T-helper 2 cell treated with Interferon-gamma antibody and Interleukin-4, amounts not matched to agents 5 μg/mL and 100 μg/mL, for 36 hours (primary cell): ENCODE results near the gene PIGV.

Source experiments
- DNase-seq: peaks from one replicate; pipeline ENCODE4 v3.0.0; 2021; ENCODE audit warnings: low spot score
- H3K27ac Mint-ChIP-seq: one replicate; pipeline ENCODE4 v1.8.0; 2021; ENCODE audit warnings: mild to moderate bottlenecking, mixed read lengths
- H3K27me3 Mint-ChIP-seq: one replicate; pipeline ENCODE4 v1.8.0; 2021; ENCODE audit warnings: low read depth, mixed read lengths
- H3K36me3 Mint-ChIP-seq: one replicate; pipeline ENCODE4 v1.8.0; 2021; ENCODE audit warnings: low read depth, mixed read lengths
- H3K4me1 Mint-ChIP-seq: one replicate; pipeline ENCODE4 v1.8.0; 2021; ENCODE audit warnings: low read depth, mixed read lengths
- H3K4me3 Mint-ChIP-seq: one replicate; pipeline ENCODE4 v1.8.0; 2022; ENCODE audit warnings: mild to moderate bottlenecking, moderate library complexity, mixed read lengths
- H3K9me3 Mint-ChIP-seq: one replicate; pipeline ENCODE4 v1.8.0; 2021; ENCODE audit warnings: mixed read lengths

The PIGV gene

GRCh38 chr1:26754086-26754874 is 33.5 kb upstream of the PIGV start:
- no peaks in the 10 kb centered on the region for H3K27me3 Mint-ChIP-seq
- H3K9me3 Mint-ChIP-seq, result no peaks in the 10 kb centered on the region
- no peak overlapping the region for H3K4me3 Mint-ChIP-seq
- H3K36me3 Mint-ChIP-seq, result peaks cover 46% of the 10 kb centered on the region
- no peak for DNase-seq
- H3K4me1 Mint-ChIP-seq, result peaks cover 23% of the 10 kb centered on the region
- H3K27ac Mint-ChIP-seq, result no peak overlapping the region

GRCh38 chr1:26758358-26758757 is 29.4 kb upstream of the PIGV start:
- H3K27ac Mint-ChIP-seq, result no peak overlapping the region
- H3K36me3 Mint-ChIP-seq, result peaks cover 53% of the 10 kb centered on the region
- no peak for DNase-seq
- H3K9me3 Mint-ChIP-seq, result no peaks in the 10 kb centered on the region
- H3K27me3 Mint-ChIP-seq, result no peaks in the 10 kb centered on the region
- peaks cover 4% of the 10 kb centered on the region for H3K4me1 Mint-ChIP-seq
- no peak overlapping the region for H3K4me3 Mint-ChIP-seq

GRCh38 chr1:26759531-26759930 is 28.2 kb upstream of the PIGV start:
- no peak overlapping the region for H3K27ac Mint-ChIP-seq
- no peak for DNase-seq
- peaks cover 56% of the 10 kb centered on the region for H3K36me3 Mint-ChIP-seq
- H3K9me3 Mint-ChIP-seq, result no peaks in the 10 kb centered on the region
- H3K4me1 Mint-ChIP-seq, result peaks cover 7% of the 10 kb centered on the region
- H3K27me3 Mint-ChIP-seq, result no peaks in the 10 kb centered on the region
- H3K4me3 Mint-ChIP-seq, result no peak overlapping the region

- Mint-ChIP-seq H3K9me3 (no peaks in the 10 kb centered on the region), H3K27ac (no peak overlapping the region), H3K27me3 (no peaks in the 10 kb centered on the region), H3K4me1 (peaks cover 4% of the 10 kb centered on the region), H3K36me3 (peaks cover 56% of the 10 kb centered on the region), H3K4me3 (no peak overlapping the region)
- DNase-seq, result no peak
These were observed 26.5 kb upstream of the PIGV start for GRCh38 chr1:26761217-26761616.

GRCh38 chr1:26767714-26768113 is 20.0 kb upstream of the PIGV start:
- Mint-ChIP-seq H3K27ac (peak overlapping the region; percentile 29), H3K9me3 (no peaks in the 10 kb centered on the region), H3K4me1 (peaks cover 12% of the 10 kb centered on the region), H3K4me3 (no peak overlapping the region), H3K27me3 (no peaks in the 10 kb centered on the region), H3K36me3 (peaks cover 66% of the 10 kb centered on the region)
- peak; percentile 40 for DNase-seq

GRCh38 chr1:26768755-26769154 is 19.0 kb upstream of the PIGV start:
- Mint-ChIP-seq H3K4me3 (no peak overlapping the region), H3K9me3 (no peaks in the 10 kb centered on the region), H3K4me1 (peaks cover 12% of the 10 kb centered on the region), H3K27ac (no peak overlapping the region), H3K27me3 (no peaks in the 10 kb centered on the region), H3K36me3 (peaks cover 70% of the 10 kb centered on the region)
- DNase-seq, result no peak

GRCh38 chr1:26771285-26771642 is 16.5 kb upstream of the PIGV start:
- Mint-ChIP-seq H3K36me3 (peaks cover 79% of the 10 kb centered on the region), H3K9me3 (no peaks in the 10 kb centered on the region), H3K4me3 (no peak overlapping the region), H3K4me1 (peaks cover 9% of the 10 kb centered on the region), H3K27ac (no peak overlapping the region), H3K27me3 (no peaks in the 10 kb centered on the region)
- DNase-seq, result no peak

GRCh38 chr1:26771643-26772321 is 16.0 kb upstream of the PIGV start:
- no peak for DNase-seq
- no peaks in the 10 kb centered on the region for H3K9me3 Mint-ChIP-seq
- H3K27me3 Mint-ChIP-seq, result no peaks in the 10 kb centered on the region
- H3K36me3 Mint-ChIP-seq, result peaks cover 79% of the 10 kb centered on the region
- peak overlapping the region; percentile 13 for H3K27ac Mint-ChIP-seq
- H3K4me3 Mint-ChIP-seq, result no peak overlapping the region
- peaks cover 9% of the 10 kb centered on the region for H3K4me1 Mint-ChIP-seq

- DNase-seq, result no peak
- Mint-ChIP-seq H3K4me3 (no peak overlapping the region), H3K27ac (no peak overlapping the region), H3K27me3 (no peaks in the 10 kb centered on the region), H3K9me3 (no peaks in the 10 kb centered on the region), H3K36me3 (peaks cover 73% of the 10 kb centered on the region), H3K4me1 (peaks cover 9% of the 10 kb centered on the region)
These were observed 15.1 kb upstream of the PIGV start for GRCh38 chr1:26772687-26773086.

- H3K36me3 Mint-ChIP-seq, result peaks cover 75% of the 10 kb centered on the region
- H3K27ac Mint-ChIP-seq, result no peak overlapping the region
- peaks cover 12% of the 10 kb centered on the region for H3K4me1 Mint-ChIP-seq
- no peaks in the 10 kb centered on the region for H3K27me3 Mint-ChIP-seq
- no peaks in the 10 kb centered on the region for H3K9me3 Mint-ChIP-seq
- no peak for DNase-seq
- H3K4me3 Mint-ChIP-seq, result no peak overlapping the region
These were observed 13.3 kb upstream of the PIGV start for GRCh38 chr1:26774462-26774861.

- Mint-ChIP-seq H3K27me3 (no peaks in the 10 kb centered on the region), H3K4me1 (peaks cover 13% of the 10 kb centered on the region), H3K27ac (no peak overlapping the region), H3K9me3 (no peaks in the 10 kb centered on the region), H3K36me3 (peaks cover 79% of the 10 kb centered on the region), H3K4me3 (no peak overlapping the region)
- no peak for DNase-seq
These were observed 12.1 kb upstream of the PIGV start for GRCh38 chr1:26775666-26776065.

GRCh38 chr1:26779098-26779668 is 8.6 kb upstream of the PIGV start:
- Mint-ChIP-seq H3K4me3 (no peak overlapping the region), H3K27me3 (no peaks in the 10 kb centered on the region), H3K36me3 (peaks cover 71% of the 10 kb centered on the region), H3K27ac (no peak overlapping the region), H3K4me1 (peaks cover 20% of the 10 kb centered on the region), H3K9me3 (no peaks in the 10 kb centered on the region)
- no peak for DNase-seq

- Mint-ChIP-seq H3K36me3 (peaks cover 58% of the 10 kb centered on the region), H3K4me1 (peaks cover 27% of the 10 kb centered on the region), H3K27me3 (no peaks in the 10 kb centered on the region), H3K27ac (no peak overlapping the region), H3K4me3 (no peak overlapping the region), H3K9me3 (no peaks in the 10 kb centered on the region)
- DNase-seq, result no peak
These were observed 7.3 kb upstream of the PIGV start for GRCh38 chr1:26780344-26780957.

GRCh38 chr1:26781206-26781825 is 6.4 kb upstream of the PIGV start:
- Mint-ChIP-seq H3K4me3 (no peak overlapping the region), H3K4me1 (peaks cover 35% of the 10 kb centered on the region), H3K27ac (no peak overlapping the region), H3K36me3 (peaks cover 51% of the 10 kb centered on the region), H3K27me3 (no peaks in the 10 kb centered on the region), H3K9me3 (no peaks in the 10 kb centered on the region)
- DNase-seq, result no peak
